K562 (cell line): ENCODE measurements around the gene TRIM25. TPM values are rescaled to one million over a fixed set of nuclear protein-coding genes. Genes with fewer than 3 reads are reported as not detected.

Source experiments
- ATAC-seq: fragments of 200-7000 bp; cut with Tn5 transposase; 3 replicates; pipeline ENCODE4 v1.9.1; 2020; ENCODE audit warnings: moderate library complexity
- BruUV-seq: library from RNA; stranded (reverse); fragments of 400-500 nt; replicated peaks from 2 replicates; lab custom pipeline; 2021; lab: Mats Ljungman, UMichigan
- CTCF ChIA-PET: fragments of 300-600 bp; formaldehyde crosslinking; extraction: SDS; loops from one replicate; lab custom pipeline; 2021; ENCODE audit warnings: low intra/inter-chr PET ratio; lab: Yijun Ruan, JAX
- POLR2A ChIA-PET: fragments of 300-600, 350-650 bp; sonication (Branson Sonifier 250); formaldehyde crosslinking; extraction: SDS; loops from one replicate; lab custom pipeline; 2021; ENCODE audit warnings: antibody characterized with exemption, inconsistent platforms; lab: Yijun Ruan, JAX
- DNase-seq, 4 experiments: peaks; one replicate each; pipeline versions ENCODE4 v3.0.0 to v3.0.0-alpha.2; 2011 to 2018; ENCODE audit warnings: low spot score in 3 of 4, mixed read lengths in 3 of 4; ENCODE audit errors: extremely low read depth in 1 of 4
- FAIRE-seq: peaks from 2 replicates; lab custom pipeline; 2011; peaks lifted over from hg19 to GRCh38; lab: Jason Lieb, UNC
- H2AFZ ChIP-seq: 2 replicates; pipeline ENCODE4 v1.6.0; 2011; ENCODE audit warnings: low read depth, low read length, control low read depth, inconsistent platforms
- H3K27ac ChIP-seq: fragments of 200-600 bp; 3 replicates; pipeline ENCODE4 v1.8.0; 2011; ENCODE audit warnings: low read depth, mild to moderate bottlenecking, control low read depth, inconsistent platforms, low read length, moderate library complexity, mixed read lengths; ENCODE audit errors: extremely low read depth
- H3K27me3 ChIP-seq, 2 experiments: fragments of 300-600 bp in 1 of 2; 2 replicates in 1 of 2; 3 replicates in 1 of 2; pipeline versions ENCODE4 v1.6.0 to v1.8.0; 2011; ENCODE audit warnings: inconsistent platforms in 2 of 2, low read length in 2 of 2, mild to moderate bottlenecking in 1 of 2, mixed read lengths in 1 of 2, moderate library complexity in 1 of 2; ENCODE audit not compliant: control insufficient read depth in 2 of 2, insufficient read depth in 2 of 2
- H3K36me3 ChIP-seq: fragments of 300-600 bp; 3 replicates; pipeline ENCODE4 v1.8.0; 2011; ENCODE audit warnings: mild to moderate bottlenecking, low read length, inconsistent platforms; ENCODE audit not compliant: control insufficient read depth, insufficient read depth
- H3K4me1 ChIP-seq, 2 experiments: fragments of 200-600 bp in 1 of 2; replicated peaks in 1 of 2; 2 replicates in 1 of 2; 3 replicates in 1 of 2; pipeline versions ENCODE4 v1.5.1 to v1.8.0; 2011; ENCODE audit warnings: inconsistent platforms in 2 of 2, low read length in 2 of 2, mild to moderate bottlenecking in 1 of 2, mixed read lengths in 1 of 2, moderate library complexity in 1 of 2; ENCODE audit not compliant: control insufficient read depth in 2 of 2, insufficient read depth in 2 of 2
- H3K4me2 ChIP-seq: 2 replicates; pipeline ENCODE4 v1.6.1; 2011; ENCODE audit warnings: low read length, control low read depth, inconsistent platforms, mixed read lengths; ENCODE audit not compliant: insufficient read depth
- H3K4me3 ChIP-seq: fragments of 200-600 bp; sonication (generic), shearing (Covaris generic); 2 replicates; pipeline ENCODE4 v1.5.1; 2016; ENCODE audit warnings: control low read depth, inconsistent platforms
- H3K79me2 ChIP-seq: fragments of 200-600 bp; 3 replicates; pipeline ENCODE4 v1.8.0; 2011; ENCODE audit warnings: low read length, inconsistent platforms; ENCODE audit not compliant: control insufficient read depth, insufficient read depth
- H3K9ac ChIP-seq, 2 experiments: 2 replicates each; pipeline versions ENCODE4 v1.6.0 to v1.6.1; 2011; ENCODE audit warnings: low read depth in 2 of 2, low read length in 2 of 2, control low read depth in 1 of 2, inconsistent platforms in 1 of 2, mild to moderate bottlenecking in 1 of 2, mixed read lengths in 1 of 2; ENCODE audit not compliant: insufficient read depth in 1 of 2
- H3K9me1 ChIP-seq: one replicate; pipeline ENCODE4 v1.6.0; 2011; ENCODE audit warnings: inconsistent platforms, mild to moderate bottlenecking, low read length, moderate library complexity; ENCODE audit not compliant: control insufficient read depth, insufficient read depth
- H3K9me3 ChIP-seq: replicated peaks from 2 replicates; pipeline ENCODE4 v1.5.1; 2011; ENCODE audit warnings: low read depth, low read length, inconsistent platforms; ENCODE audit not compliant: control insufficient read depth, insufficient read depth
- H4K20me1 ChIP-seq: replicated peaks from 2 replicates; pipeline ENCODE4 v1.6.1; 2011; ENCODE audit warnings: low read length, inconsistent platforms, mixed read lengths; ENCODE audit not compliant: control insufficient read depth, insufficient read depth
- ATF4 ChIP-seq: fragments of 450-650 bp; formaldehyde crosslinking; IDR thresholded peaks from 2 replicates; pipeline ENCODE4 v1.4.0; 2022; ENCODE audit warnings: mild to moderate bottlenecking, moderate library complexity
- HDAC6 ChIP-seq: IDR thresholded peaks from 2 replicates; pipeline ENCODE4 v1.6.1; 2012; ENCODE audit warnings: low read depth, mild to moderate bottlenecking, control low read depth, inconsistent platforms, low read length, moderate library complexity
- HDAC8 ChIP-seq: fragments of 450-650 bp; IDR thresholded peaks from 2 replicates; pipeline ENCODE4 v1.6.1; 2016; ENCODE audit warnings: mild to moderate bottlenecking, missing genetic modification characterization, moderate library complexity, missing compliant biosample characterization
- MAFG ChIP-seq: fragments of 450-650 bp; conservative IDR thresholded peaks from 2 replicates; pipeline ENCODE4 v1.6.1; 2016; ENCODE audit warnings: missing genetic modification characterization, missing compliant biosample characterization
- MXI1 ChIP-seq: IDR thresholded peaks from 2 replicates; pipeline ENCODE4 v1.6.1; 2011; ENCODE audit warnings: low read depth, mild to moderate bottlenecking, improper control_type of control experiment, low read length
- PML ChIP-seq: IDR thresholded peaks from 2 replicates; pipeline ENCODE4 v1.6.1; 2012; ENCODE audit warnings: low read length, inconsistent platforms
- PTRF ChIP-seq: fragments of 450-650 bp; IDR thresholded peaks from 2 replicates; pipeline ENCODE4 v1.6.1; 2016; ENCODE audit warnings: mild to moderate bottlenecking, missing genetic modification characterization, missing compliant biosample characterization
- RFX7 ChIP-seq: fragments of 250-450 bp; sonication (Bioruptor Pico); IDR thresholded peaks from 2 replicates; pipeline ENCODE4 v1.5.1; 2021; ENCODE audit warnings: mild to moderate bottlenecking
- SMARCA5 ChIP-seq: fragments of 450-650 bp; IDR thresholded peaks from 2 replicates; pipeline ENCODE4 v1.6.1; 2016
- ZFPM2 ChIP-seq: fragments of 250-450 bp; sonication (Bioruptor Pico); IDR thresholded peaks from 2 replicates; pipeline ENCODE4 v1.5.1; 2022; ENCODE audit warnings: mild to moderate bottlenecking
- ZNF316 ChIP-seq: fragments of 450-650 bp; IDR thresholded peaks from 2 replicates; pipeline ENCODE4 v1.6.1; 2016
- ZNF444 ChIP-seq: fragments of 250-450 bp; sonication (Bioruptor Pico); IDR thresholded peaks from 2 replicates; pipeline ENCODE4 v1.4.0; 2020; ENCODE audit warnings: mild to moderate bottlenecking, moderate library complexity
- ZNF507 ChIP-seq: conservative IDR thresholded peaks from 2 replicates; pipeline ENCODE4 v1.6.1; 2017; ENCODE audit warnings: missing genetic modification characterization, missing compliant biosample characterization
- ZNF511 ChIP-seq: sonication (generic); formaldehyde crosslinking; IDR thresholded peaks from 2 replicates; pipeline ENCODE4 v1.8.0; 2022; ENCODE audit warnings: mild to moderate bottlenecking, missing genetic modification reagents
- WGBS: fragments of 100-300 bp; shearing (Covaris generic); methylation state at CpG from one replicate; pipeline ENCODE4 v1.1.6; 2016; ENCODE audit warnings: low coverage, mixed read lengths; ENCODE audit not compliant: insufficient coverage; ENCODE audit errors: missing lambda C conversion rate; 5-methylcytosine and 5-hydroxymethylcytosine counted together
- in situ Hi-C: fragments of 300-500 bp; cut with MboI; formaldehyde crosslinking; loops from 4 replicates; pipeline ENCODE4 v1.15.0; 2018; ENCODE audit warnings: inconsistent platforms, mixed read lengths
- intact Hi-C: fragments of 100-400 bp; cut with micrococcal nuclease; formaldehyde crosslinking; loops from 2 replicates; pipeline ENCODE4 v1.14.2; 2022
- polyA plus RNA-seq, 8 experiments: library from polyadenylated mRNA; depleted of rRNA in 4 of 8; stranded (reverse) in 5 of 8; unstranded in 3 of 8; fragments of >200 nt; fragmentation: Nextera tagmentation in 2 of 8; fragmentation: Illumina TruSeq in 1 of 8; extraction: Ambion mirVana in 2 of 8; extraction: Trizol in 1 of 8; gene quantifications; 2 replicates each; pipeline versions ENCODE4 v1.2.1 to v1.2.3, GENCODE V29; 2011 to 2014; ENCODE audit warnings: inconsistent platforms in 1 of 8, missing spikeins in 1 of 8
- total RNA-seq, 7 experiments: library from RNA; depleted of rRNA in 6 of 7; stranded (reverse); fragments of >200 nt in 6 of 7; fragmentation: Illumina TruSeq in 2 of 7; extraction: Trizol in 2 of 7; gene quantifications; 2 replicates each; pipeline versions ENCODE4 v1.2.1 to v1.2.3, GENCODE V29; 2011 to 2021; ENCODE audit warnings: low replicate concordance in 1 of 7

The TRIM25 gene
- total and polyA plus RNA-seq, 9 of the 15 experiments (the other 6 are each of a cell fraction or from before 2014, with no cell fraction given): 5.9 to 49.5 (median 24.5) TPM

GRCh38 chr17:56850591-56850990 lies 63.3 kb downstream of the TRIM25 start:
- no peak for DNase-seq
- Histone ChIP-seq H2AFZ (no peak overlapping the region), H3K36me3 (peaks cover 67% of the 10 kb centered on the region), H3K4me1 (no peaks in the 10 kb centered on the region), H3K79me2 (no peaks in the 10 kb centered on the region), H3K4me2 (no peak overlapping the region)
- no TSS peak for BruUV-seq
- ChIA-PET POLR2A (interaction anchor here (0.7 to 4.8 kb wide), 2 partner anchors 15 to 40 kb away, joined by 3 to 24 read pairs; partner anchors contain the start of genes C17orf67 and DGKE), CTCF (no interaction called here)
- WGBS: 89% methylated on average over 2 of the region's 2 CpGs
- TF ChIP-seq PTRF (tag) (no peak), MXI1 (no peak), ZNF511 (CRISPR knock-in tag) (no peak), ZNF444 (CRISPR knock-in tag) (no peak), MAFG (tag) (0 out of 2 replicates have a peak, but pooled peaks have one; percentile 11), ZNF507 (no peak), PML (no peak), HDAC6 (no peak), SMARCA5 (no peak), HDAC8 (tag) (no peak), ZFPM2 (CRISPR knock-in tag) (no peak), RFX7 (CRISPR knock-in tag) (no peak), ZNF316 (peak; percentile 52), ATF4 (CRISPR knock-in tag) (no peak)
- TF ChIP-seq, all 486 proteins: peak for 2
- Histone ChIP-seq H3K27me3 (no peaks in the 10 kb centered on the region), H3K9me3 (no peaks in the 10 kb centered on the region), H3K9me1 (no peaks in the 10 kb centered on the region), H3K9ac (no peak overlapping the region), H3K4me3 (no peak overlapping the region), H4K20me1 (no peaks in the 10 kb centered on the region), H3K27ac (no peak overlapping the region)
- intact Hi-C loops: no loop called here
- no peak for ATAC-seq
- in situ Hi-C loops: no loop called here
- FAIRE-seq: no peak
